Testis (tissue), 5 donors: Measurements from ENCODE around the gene IMPG1. TPM values are rescaled to one million over a fixed set of nuclear protein-coding genes. Genes with fewer than 3 reads are reported as not detected.

ENCODE experiments used
- DNase-seq: peaks from one replicate; pipeline ENCODE4 v3.0.0-alpha.2; 2019
- H3K27ac ChIP-seq, 2 donors: fragments of 200-600 bp; sonication (generic); one replicate each; pipeline ENCODE4 v1.5.1; 2019
- H3K27me3 ChIP-seq: fragments of 200-600 bp; sonication (generic); one replicate; pipeline ENCODE4 v1.5.1; 2019
- H3K36me3 ChIP-seq: fragments of 200-600 bp; sonication (generic); one replicate; pipeline ENCODE4 v1.5.1; 2017; ENCODE audit warnings: low read depth; ENCODE audit errors: missing control alignments
- H3K4me1 ChIP-seq: fragments of 200-600 bp; sonication (generic); one replicate; pipeline ENCODE4 v1.5.1; 2019
- H3K4me3 ChIP-seq, 2 donors: fragments of 200-600 bp; sonication (generic); one replicate each; pipeline ENCODE4 v1.5.1; 2017 to 2019
- H3K9me3 ChIP-seq: fragments of 200-600 bp; sonication (generic); one replicate; pipeline ENCODE4 v1.5.1; 2017
- CTCF ChIP-seq, 3 experiments: fragments of 450-650 bp in 2 of 3; fragments of 200-600 bp in 1 of 3; sonication (generic) in 1 of 3; IDR thresholded peaks; one replicate each; pipeline ENCODE4 v1.5.1; 2016 to 2019; ENCODE audit warnings: antibody characterized with exemption in 3 of 3, mild to moderate bottlenecking in 2 of 3, moderate library complexity in 1 of 3
- POLR2A ChIP-seq: fragments of 450-650 bp; IDR thresholded peaks from one replicate; pipeline ENCODE4 v1.6.1; 2017; ENCODE audit warnings: antibody characterized with exemption, mild to moderate bottlenecking, moderate library complexity
- WGBS, 2 donors: methylation state at CpG; one replicate each; pipeline ENCODE4 v1.1.5; 2018; 5-methylcytosine and 5-hydroxymethylcytosine counted together
- intact Hi-C: fragments of 100-400 bp; cut with DNase I; formaldehyde crosslinking; loops from one replicate; pipeline ENCODE4 v1.15.1; 2023; ENCODE audit warnings: low total_unique reads
- long read RNA-seq, 2 donors: transcript quantifications; one replicate each; lab custom pipeline, GENCODE V29; 2026
- polyA plus RNA-seq: library from polyadenylated mRNA; stranded (reverse); fragments of 350-450 nt; fragmentation: Illumina TruSeq; extraction: RNeasy Lipid Tissue Mini Kit (QIAGEN cat#74804); gene quantifications from one replicate; pipeline ENCODE4 v1.2.3, GENCODE V29; 2014; ENCODE audit warnings: low read depth, low replicate concordance; ENCODE audit not compliant: insufficient read depth
- total RNA-seq, 2 donors: library from RNA; depleted of rRNA; stranded (reverse); fragments of >200 nt; gene quantifications; one replicate each; pipeline ENCODE4 v1.2.3, GENCODE V29; 2016

Gene IMPG1
- total RNA-seq (under 1 TPM; 0.08 to 0.68 TPM), polyA plus RNA-seq (0.29 TPM)
- long read RNA-seq, donor 1 = 0 reads
- long read RNA-seq, donor 2 = 0 reads

- DNase-seq = no peak
- H3K27me3 ChIP-seq = no peaks in the 10 kb centered on the region
- H3K4me1 ChIP-seq = no peaks in the 10 kb centered on the region
- intact Hi-C loops = no loop called here
- H3K4me3 ChIP-seq = no peak within 1 kb of the TSS
- no peaks in the 10 kb centered on the region for H3K9me3 ChIP-seq
- H3K36me3 ChIP-seq = no peaks in the 10 kb centered on the region
- no peak for TF ChIP-seq POLR2A
- no peak for TF ChIP-seq CTCF (IDR thresholded peaks at IDR 0.05)
- no peak within 1 kb of the TSS for H3K27ac ChIP-seq
Measured at GRCh38 chr6:76072562-76072961, at the start of gene IMPG1. IMPG1 (minus strand) TSS chr6:76072662; CDS start chr6:76072488, 174 bp downstream.

GRCh38 chr6:76120302-76120701 lies 47.8 kb upstream of the IMPG1 start:
- TF ChIP-seq POLR2A (no peak), CTCF (IDR thresholded peaks at IDR 0.05) (no peak)
- DNase-seq = no peak
- Histone ChIP-seq H3K4me3 (no peak overlapping the region), H3K27me3 (no peaks in the 10 kb centered on the region), H3K9me3 (no peaks in the 10 kb centered on the region), H3K27ac (no peak overlapping the region), H3K4me1 (no peaks in the 10 kb centered on the region), H3K36me3 (no peaks in the 10 kb centered on the region)
- intact Hi-C loops = no loop called here

- Histone ChIP-seq H3K27me3 (no peaks in the 10 kb centered on the region), H3K4me1 (no peaks in the 10 kb centered on the region), H3K9me3 (no peaks in the 10 kb centered on the region), H3K4me3 (no peak overlapping the region), H3K36me3 (no peaks in the 10 kb centered on the region), H3K27ac (no peak overlapping the region)
- no peak for DNase-seq
- TF ChIP-seq POLR2A = no peak
- TF ChIP-seq CTCF (IDR thresholded peaks at IDR 0.05) = no peak
- intact Hi-C loops = no loop called here
Measured at GRCh38 chr6:76073281-76073680, 819 bp upstream of the IMPG1 start.

GRCh38 chr6:76057469-76057868 lies 15.0 kb downstream of the IMPG1 start:
- Histone ChIP-seq H3K4me3 (no peak overlapping the region), H3K9me3 (no peaks in the 10 kb centered on the region), H3K4me1 (no peaks in the 10 kb centered on the region), H3K27me3 (no peaks in the 10 kb centered on the region), H3K36me3 (no peaks in the 10 kb centered on the region), H3K27ac (no peak overlapping the region)
- no peak for TF ChIP-seq CTCF (IDR thresholded peaks at IDR 0.05)
- TF ChIP-seq POLR2A = no peak
- DNase-seq = no peak
- intact Hi-C loops = no loop called here
- 91 to 94% methylated on average over 1 of the region's 1 CpG for WGBS, 2 donors

GRCh38 chr6:76052314-76052713 lies 20.1 kb downstream of the IMPG1 start:
- DNase-seq = no peak
- Histone ChIP-seq H3K27ac (no peak overlapping the region), H3K4me3 (no peak overlapping the region), H3K4me1 (no peaks in the 10 kb centered on the region), H3K36me3 (no peaks in the 10 kb centered on the region), H3K9me3 (no peaks in the 10 kb centered on the region), H3K27me3 (no peaks in the 10 kb centered on the region)
- WGBS, 2 donors = 69 to 71% methylated on average over 3 of the region's 3 CpGs
- intact Hi-C loops = no loop called here
- TF ChIP-seq POLR2A (no peak), CTCF (IDR thresholded peaks at IDR 0.05) (no peak)
